Measurements from ENCODE around the gene PDPR.
"Not testable (repeated sequence)": the region's sequence is repeated elsewhere in the genome, so short reads cannot be mapped to it uniquely, and the experiment has no call there.

DNA sequence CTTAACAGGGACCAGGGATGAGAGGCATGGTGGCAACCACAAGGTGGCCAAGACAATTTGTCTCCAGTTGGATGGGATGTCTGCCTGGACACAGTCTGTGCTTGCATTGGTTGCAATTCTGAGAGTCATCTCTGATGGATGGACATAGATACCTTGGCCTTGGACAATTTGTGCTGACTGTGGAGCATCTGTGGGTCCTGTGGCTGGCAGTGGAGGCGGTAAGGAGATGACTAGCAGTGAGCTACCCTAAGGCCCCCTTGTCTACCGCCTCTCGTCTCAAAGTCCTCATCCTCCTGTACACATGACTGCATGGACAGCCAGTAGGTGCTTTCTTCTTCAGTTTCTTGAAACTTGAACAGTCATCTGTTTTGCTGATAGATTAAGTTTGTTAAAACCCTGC is 4.6 kb downstream of the PDPR start:
- TF ChIP-seq, protein P1, sequence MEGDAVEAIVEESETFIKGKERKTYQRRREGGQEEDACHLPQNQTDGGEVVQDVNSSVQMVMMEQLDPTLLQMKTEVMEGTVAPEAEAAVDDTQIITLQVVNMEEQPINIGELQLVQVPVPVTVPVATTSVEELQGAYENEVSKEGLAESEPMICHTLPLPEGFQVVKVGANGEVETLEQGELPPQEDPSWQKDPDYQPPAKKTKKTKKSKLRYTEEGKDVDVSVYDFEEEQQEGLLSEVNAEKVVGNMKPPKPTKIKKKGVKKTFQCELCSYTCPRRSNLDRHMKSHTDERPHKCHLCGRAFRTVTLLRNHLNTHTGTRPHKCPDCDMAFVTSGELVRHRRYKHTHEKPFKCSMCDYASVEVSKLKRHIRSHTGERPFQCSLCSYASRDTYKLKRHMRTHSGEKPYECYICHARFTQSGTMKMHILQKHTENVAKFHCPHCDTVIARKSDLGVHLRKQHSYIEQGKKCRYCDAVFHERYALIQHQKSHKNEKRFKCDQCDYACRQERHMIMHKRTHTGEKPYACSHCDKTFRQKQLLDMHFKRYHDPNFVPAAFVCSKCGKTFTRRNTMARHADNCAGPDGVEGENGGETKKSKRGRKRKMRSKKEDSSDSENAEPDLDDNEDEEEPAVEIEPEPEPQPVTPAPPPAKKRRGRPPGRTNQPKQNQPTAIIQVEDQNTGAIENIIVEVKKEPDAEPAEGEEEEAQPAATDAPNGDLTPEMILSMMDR (IDR thresholded peaks at IDR 0.05) = not testable (repeated sequence)
- not testable (repeated sequence) for TF ChIP-seq POLR2A (IDR thresholded peaks at IDR 0.05)

Data from thyroid gland (tissue), 4 donors.